Stomach (tissue), 4 donors: ENCODE data around the gene MAN2A1.

Experiments
- CTCF ChIP-seq, 7 experiments: fragments of 450-650 bp in 4 of 7; fragments of 200-600 bp in 3 of 7; sonication (generic) in 3 of 7; IDR thresholded peaks; one replicate each; pipeline ENCODE4 v1.5.1; 2016 to 2019; ENCODE audit warnings: antibody characterized with exemption in 7 of 7, control low read depth in 2 of 7, mild to moderate bottlenecking in 1 of 7
- POLR2A ChIP-seq, 4 donors: fragments of 450-650 bp; IDR thresholded peaks; one replicate each; pipeline ENCODE4 v1.6.1; 2016; ENCODE audit warnings: antibody characterized with exemption in 4 of 4, control low read depth in 2 of 4, mild to moderate bottlenecking in 1 of 4, moderate library complexity in 1 of 4
- POLR2AphosphoS5 ChIP-seq, 3 donors: sonication (generic); formaldehyde crosslinking; IDR thresholded peaks; one replicate each; pipeline ENCODE4 v1.6.1; 2016; ENCODE audit warnings: antibody characterized with exemption in 3 of 3

GRCh38 chr5:109721741-109722140 is 32.0 kb downstream of the MAN2A1 start:
- no peak for TF ChIP-seq POLR2A (IDR thresholded peaks at IDR 0.05)
- TF ChIP-seq CTCF (IDR thresholded peaks at IDR 0.05), result no peak
- TF ChIP-seq POLR2AphosphoS5 (IDR thresholded peaks at IDR 0.05), result no peak
